ENCODE results near the gene ZNF385C.

ZNF385C gene

DNA sequence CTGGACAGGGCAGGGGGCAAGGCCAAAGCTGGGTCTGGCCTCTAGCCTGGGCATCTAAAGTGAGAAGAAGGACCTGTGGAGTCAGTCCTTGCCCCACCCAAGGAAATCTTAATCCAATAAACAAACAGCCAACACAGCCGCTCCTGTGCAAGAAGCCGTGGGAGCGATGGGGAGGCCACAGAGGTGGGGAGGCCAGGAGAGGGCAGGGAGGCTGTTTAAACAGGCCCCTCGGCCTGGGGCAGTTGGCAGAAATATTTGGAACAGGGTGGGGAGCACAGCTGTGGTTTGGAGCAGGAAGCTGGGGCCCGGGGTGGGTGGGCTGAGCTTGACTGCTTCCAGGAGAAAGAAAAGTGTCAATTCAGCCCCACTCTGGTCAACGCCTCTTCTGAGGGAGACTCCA lies 5.3 kb downstream of the ZNF385C start:
- no peak for DNase-seq
- intact Hi-C loops (cut with DNase I) = no loop called here

DNA sequence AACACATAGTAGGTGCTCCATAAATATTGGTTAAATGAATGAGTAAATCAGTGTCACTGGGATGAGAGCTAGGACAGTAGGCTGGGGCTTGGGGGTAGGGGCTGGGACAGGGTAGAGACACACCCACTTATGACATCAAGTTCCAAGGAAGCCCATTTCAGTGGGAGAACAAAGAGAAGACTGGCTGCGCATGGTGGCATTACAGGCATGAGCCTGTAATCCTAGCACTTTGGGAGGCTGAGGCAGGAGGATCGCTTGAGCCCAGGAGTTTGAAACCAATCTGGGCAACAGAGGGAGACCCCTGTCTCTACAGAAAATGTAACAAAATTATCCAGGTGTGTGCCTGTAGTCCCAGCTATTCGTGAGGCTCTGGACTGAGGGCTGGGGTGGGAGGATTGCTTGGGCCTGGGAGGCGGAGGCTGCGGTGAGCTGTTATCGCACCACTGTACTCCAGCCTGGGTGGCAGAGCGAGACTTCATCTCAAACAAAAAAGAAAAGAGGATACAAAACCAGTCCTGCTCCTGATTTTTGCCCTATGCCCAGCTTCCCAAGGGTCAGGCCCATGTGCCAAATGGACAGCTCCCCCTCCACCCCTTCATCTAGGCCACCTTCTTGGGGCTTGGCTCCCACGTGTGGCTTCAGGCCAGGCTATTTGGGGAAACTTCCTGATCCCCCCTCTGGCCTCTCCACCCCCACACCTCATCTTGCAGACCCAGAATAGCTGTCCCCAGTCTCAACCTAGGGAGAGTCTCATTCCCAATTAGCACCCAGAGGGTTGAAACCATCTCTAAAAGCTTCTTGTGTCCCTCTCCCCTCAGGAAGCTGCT lies 7.1 kb downstream of the ZNF385C start:
- no peak for DNase-seq
- intact Hi-C loops (cut with DNase I) = no loop called here

DNA sequence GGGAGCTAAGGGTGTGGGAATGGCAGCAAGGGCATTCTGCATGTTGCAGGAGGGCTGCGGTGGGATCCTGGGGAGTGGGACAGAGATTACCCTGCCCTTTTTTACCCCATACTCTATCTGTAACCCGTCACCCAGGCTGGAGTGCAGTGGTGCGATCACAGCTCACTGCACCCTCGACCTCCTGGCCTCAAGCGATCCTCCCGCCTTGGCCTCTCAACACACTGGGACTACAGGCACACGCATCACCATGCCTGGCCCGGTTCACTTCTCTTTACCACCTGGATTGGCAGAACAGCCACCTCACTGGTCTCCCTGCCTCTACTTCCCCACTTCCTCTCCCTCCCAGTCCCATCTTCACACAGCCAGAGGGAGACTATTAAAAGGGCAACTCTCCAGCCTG lies 9.5 kb downstream of the ZNF385C start:
- DNase-seq = no peak
- intact Hi-C loops (cut with DNase I) = no loop called here

DNA sequence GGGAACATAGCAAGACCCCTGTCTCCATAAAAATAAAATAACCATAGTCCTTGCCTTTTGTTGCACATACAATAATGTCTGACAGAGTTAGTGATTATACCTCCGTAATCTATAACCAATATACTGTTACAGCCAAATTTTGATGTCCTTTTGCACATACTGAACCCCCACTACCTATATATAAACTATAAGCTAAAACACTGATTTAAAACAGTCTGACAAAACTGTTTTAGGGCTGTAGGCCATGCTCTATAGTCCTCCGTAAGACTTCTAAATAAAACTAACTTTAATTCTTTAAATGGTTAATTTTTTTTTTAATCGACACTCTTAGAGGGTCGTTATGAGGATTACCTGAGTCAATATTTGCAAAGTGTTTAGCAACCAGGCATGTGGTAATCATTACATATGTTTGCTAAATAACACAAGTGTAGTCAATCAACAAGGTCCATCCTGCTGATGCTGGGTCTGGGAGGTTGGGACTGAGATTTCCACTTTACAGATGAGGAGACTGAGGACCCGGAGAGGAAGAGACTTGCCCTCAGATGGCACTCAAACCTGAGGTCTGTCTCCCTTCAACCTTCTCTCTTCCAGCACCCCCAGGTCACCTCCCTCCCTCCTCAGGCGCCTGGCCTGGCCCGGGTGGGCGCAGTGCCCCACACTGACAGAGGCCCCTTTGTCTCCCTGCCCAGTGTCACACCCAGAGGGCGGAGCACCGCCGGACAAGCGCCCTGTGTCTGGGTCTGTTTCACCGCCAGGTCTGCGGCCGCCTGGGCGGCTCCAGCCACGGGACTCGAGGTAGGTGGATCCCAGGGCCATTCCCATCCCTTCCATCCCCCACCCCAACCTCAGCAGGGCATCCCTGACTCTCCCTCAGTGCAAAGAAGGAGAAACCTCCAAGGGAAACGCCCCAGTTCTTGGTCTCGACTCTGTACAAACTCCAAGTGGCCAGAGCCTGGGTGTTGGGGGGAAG lies 10.3 kb downstream of the ZNF385C start:
- peak in 35 of 42 donors; percentile 18 to 77 (median 51) for DNase-seq
- intact Hi-C loops (cut with DNase I) = no loop called here

DNA sequence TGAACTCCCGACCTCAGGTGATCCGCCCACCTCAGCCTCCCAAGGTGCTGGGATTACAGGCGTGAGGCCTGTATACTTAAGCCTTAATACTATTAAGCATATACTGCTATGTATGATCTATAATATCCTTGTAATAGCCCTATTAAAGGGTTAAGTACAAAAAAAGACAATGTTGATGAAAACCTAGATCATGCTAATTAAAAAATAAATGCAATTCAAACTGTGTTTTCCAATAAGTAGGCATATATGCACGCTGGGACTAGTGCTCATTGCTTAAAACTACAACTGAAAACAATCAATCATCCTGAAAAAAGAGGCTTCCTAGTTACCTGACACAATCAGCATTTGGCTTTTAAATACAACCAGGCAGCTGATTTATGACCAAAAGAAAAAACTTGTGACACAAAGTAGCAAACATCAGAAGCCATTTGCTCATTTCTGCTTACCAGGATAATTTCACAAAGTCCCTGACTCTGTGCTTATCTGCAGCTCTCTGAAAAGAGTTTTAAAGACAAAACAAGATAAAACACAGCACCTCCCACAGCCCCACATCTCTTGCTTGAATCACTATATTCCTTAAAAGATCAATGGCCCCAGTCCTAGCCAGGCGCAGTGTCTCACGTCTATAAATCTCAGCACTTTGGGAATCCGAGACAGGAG lies 11.1 kb downstream of the ZNF385C start:
- no peak for DNase-seq
- intact Hi-C loops (cut with DNase I) = no loop called here

DNA sequence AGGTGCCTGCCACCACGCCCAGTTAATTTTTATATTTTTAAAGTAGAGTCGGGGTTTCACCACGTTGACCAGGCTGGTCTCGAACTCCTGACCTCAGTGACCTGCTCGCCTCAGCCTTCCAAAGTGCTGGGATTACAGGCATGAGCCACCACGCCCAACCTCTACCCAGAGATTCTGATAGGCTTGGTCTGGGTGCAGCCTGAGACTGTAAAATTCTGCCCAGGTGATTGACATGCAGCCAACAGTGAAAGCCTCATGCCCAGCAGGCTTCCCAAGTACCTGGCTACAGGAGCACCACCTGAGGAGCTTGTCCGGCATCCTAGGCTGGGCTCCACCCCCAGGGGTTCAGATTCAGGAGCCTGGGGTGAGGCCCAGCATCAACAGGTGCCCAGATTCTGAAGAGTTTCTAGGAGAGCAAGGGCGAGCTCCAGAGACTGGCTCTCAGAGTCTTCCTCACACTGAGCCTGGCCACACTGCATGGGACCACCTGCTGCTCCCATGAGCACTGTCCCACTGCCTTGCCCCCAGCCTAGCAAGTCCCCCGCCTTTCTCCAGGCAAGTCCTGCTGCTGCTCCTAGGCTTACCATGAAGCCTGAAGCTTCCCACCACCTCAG lies 16.6 kb downstream of the ZNF385C start:
- intact Hi-C loops (cut with DNase I) = no loop called here
- DNase-seq = no peak

DNA sequence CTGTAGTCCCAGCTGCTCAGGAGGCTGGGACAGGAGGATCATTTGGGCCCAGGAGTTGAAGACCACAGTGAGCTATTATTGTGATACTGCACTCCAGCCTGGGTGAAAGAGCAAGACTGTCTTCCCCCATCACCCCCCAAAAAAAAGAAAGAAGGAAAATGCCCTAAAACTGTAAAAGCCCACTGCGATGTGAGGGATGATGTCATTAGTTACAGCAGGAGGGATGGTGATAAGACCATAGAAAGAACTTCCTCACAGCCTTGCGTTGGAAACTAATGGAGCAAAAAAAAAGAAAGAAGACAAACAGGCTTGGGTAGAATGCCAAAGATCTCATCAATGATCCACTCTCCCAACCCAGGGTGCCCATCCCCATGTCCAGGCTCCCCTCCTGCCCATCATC lies 18.7 kb downstream of the ZNF385C start:
- DNase-seq = no peak
- intact Hi-C loops (cut with DNase I) = no loop called here

DNA sequence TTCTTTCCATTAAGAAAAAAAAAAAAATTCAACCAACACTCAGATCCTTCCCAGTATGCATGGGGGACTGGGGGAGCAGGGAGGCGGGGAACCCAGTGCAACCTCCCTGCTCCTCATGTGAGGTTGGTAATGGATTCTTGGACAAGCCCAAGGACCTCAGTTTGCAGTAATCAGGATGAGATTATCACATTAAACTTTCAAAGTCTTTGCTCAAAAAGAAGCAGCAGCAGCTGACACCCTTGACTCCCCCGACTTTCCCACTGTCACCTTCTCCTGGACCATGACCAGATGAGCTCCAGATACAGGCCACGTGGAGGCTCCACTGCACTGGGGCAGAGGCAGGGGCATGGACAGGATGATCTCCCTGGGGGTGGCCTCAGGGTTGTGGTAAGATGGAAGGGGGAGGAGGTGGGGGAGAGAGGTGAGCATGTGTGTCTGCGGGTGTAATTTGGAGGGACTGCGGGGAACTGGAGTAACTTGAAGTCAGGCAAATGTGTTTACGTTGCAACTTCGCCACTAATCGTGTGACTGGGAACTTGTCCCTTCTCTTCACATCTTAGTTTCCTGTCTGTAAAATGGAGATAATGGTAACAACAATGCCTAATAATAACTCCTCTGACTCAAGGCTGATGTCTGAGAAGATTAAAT lies 19.8 kb downstream of the ZNF385C start:
- no peak for DNase-seq

DNA sequence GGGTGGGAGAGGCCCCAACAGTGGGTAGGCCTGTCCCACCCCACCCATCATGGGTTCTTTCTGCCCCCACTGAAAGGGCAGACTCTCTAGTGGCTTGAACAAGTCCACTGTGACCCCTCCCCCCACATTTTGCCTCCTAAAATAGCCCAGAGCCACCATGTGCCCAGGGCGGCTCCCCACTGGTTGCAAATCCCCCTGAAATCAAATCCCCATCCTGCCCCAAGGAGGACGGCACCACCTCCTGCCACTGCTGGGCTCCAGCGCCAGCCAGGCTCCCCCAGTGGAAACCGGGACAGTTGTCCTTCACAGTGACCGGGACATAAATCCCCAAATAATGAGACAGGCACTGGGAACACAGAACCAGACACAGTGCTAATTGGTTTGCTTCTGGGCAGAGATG lies 20.5 kb downstream of the ZNF385C start:
- intact Hi-C loops (cut with DNase I) = no loop called here
- DNase-seq = no peak

More for the DNA sequence above, 19.8 kb downstream of the ZNF385C start:
- intact Hi-C loops (cut with DNase I) = no loop called here

DNA sequence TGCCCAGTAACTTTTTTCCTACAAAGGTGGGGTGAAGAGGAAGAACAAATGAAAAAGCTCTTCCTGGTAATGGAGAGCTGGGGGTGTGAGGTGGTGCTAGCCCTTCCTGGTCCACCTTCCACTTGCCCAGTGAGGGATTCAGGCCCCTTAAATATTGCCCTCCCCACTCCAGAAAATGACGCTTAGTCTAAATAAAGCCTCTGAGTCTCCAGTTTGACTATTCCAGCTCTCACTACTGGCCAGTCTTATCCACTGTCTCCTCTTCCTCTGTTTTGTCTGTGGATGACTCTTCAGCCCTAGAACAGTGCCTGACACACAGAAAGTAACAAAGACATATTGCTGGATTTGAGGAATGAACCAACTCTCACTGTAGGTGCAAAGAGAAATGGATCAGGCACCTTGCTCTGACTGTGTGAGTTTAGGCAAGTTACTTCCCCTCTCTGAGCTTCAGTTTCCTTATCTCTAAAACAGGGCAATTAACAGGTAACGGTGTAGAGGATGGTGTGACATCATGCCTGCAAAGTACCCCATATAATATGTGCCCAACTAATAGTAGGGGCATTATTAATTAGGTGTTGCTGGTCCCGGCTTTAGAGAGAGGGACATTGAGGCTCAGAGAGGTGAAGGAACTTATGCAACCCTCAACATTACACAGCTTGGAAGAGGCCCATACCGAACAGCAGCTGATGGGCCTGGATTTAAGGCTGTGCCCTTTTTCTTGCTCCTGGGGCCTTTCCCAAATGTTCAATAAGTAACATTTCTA lies 21.3 kb downstream of the ZNF385C start:
- intact Hi-C loops (cut with DNase I) = no loop called here
- DNase-seq = no peak

DNA sequence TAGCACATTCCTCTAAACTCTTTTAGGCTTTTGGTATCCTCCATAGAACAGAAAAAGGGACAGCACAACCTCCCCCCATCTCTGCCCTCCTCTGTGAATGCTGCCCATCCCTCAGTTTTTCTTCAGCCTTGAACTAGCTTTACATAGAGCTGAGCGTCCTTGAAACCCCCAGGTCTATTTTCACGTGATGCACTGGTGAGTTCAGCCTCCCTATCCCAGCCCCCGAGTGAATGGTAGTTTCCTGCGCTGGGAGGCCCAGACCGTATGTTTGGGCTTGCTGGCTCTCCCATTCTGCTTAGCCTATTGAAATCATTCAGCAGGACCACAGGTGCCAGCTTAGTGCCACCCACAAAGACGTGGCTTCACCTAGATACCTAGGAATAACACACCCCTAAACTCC lies 22.5 kb downstream of the ZNF385C start:
- DNase-seq = no peak
- intact Hi-C loops (cut with DNase I) = no loop called here

DNA sequence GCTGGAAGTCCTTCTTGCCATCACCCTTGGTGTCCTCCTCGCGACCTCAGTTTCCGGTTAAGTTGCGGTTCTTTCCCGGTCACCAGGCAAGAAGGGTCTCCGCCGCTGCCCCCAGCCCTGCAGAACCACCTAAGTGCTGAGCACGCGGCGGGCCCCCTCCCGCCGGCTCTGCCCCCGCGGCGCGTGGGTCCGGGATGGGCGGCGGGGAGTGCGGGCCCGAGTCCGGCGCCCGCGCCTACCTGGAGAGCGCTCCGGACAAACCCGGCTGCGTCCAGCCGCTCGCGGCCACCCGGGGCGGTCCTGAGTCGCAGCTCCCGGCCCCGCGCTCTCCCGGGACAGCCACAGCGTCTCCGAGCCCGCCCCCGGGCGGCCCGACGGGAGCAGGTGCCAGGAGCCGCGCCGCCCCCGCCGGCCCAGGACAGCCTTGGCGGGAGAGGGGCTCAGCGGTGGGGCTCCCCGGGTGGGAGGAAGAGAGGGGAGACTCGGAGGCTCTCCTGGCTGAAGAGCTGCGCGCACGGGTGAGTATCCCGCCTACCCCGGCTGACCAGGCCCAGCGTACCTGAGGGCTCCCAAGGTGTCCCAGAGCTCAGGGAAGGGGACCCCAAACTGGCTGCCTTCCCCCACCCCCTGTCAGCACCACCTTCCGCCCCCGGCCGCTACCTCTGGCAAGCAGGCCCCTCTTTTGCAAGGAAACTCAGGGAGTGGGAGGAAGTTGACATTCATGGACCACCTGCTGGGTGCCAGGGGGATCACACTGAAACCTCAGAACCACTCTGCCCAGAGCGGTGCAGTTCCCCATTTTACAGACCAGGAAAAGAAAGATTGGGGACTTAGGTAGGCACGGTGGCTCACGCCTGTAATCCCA lies 25.7 kb downstream of the ZNF385C start:
- DNase-seq = no peak
- intact Hi-C loops (cut with DNase I) = no loop called here

DNA sequence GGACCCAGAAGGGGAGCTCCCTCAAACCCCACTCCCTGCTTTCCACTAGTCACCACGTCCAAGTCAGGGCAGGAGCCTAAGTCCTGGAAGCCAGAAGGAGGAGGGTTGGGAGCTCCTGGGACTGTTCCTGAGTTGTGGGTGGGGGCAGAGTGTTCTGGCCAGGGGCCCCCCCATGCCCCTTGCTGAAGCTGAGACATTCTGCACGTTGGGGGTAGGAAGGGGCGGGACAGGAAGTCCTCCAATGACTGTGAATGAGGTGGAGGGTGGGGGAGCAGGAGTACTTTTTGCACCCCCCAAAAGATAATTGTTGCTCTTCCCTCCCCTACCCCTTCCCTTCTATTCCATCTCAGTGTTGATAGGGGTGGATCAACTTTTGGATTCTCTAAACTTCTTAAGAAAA lies 26.5 kb downstream of the ZNF385C start:
- DNase-seq = no peak
- intact Hi-C loops (cut with DNase I) = no loop called here

DNA sequence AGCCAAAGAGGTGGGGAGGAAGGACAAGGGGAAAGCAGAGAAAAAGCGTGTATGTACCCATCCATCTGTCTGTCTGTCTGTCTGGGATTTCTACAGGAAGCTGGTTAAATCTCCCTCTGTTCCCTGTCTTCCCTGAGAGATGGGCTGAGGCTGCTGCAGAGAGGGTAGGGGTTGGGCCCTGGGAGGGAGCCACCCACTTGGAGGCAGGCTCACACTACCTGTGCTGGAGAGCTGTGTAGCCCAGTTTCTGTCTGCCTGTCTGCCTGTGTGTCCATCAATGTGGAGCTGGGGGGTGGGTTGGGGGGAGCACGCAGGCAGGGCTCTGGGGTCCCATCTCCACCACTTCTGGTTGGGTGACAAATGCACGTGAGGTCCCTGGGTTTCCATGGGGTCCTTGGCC lies 29.3 kb downstream of the ZNF385C start:
- intact Hi-C loops (cut with DNase I) = no loop called here
- no peak for DNase-seq

DNA sequence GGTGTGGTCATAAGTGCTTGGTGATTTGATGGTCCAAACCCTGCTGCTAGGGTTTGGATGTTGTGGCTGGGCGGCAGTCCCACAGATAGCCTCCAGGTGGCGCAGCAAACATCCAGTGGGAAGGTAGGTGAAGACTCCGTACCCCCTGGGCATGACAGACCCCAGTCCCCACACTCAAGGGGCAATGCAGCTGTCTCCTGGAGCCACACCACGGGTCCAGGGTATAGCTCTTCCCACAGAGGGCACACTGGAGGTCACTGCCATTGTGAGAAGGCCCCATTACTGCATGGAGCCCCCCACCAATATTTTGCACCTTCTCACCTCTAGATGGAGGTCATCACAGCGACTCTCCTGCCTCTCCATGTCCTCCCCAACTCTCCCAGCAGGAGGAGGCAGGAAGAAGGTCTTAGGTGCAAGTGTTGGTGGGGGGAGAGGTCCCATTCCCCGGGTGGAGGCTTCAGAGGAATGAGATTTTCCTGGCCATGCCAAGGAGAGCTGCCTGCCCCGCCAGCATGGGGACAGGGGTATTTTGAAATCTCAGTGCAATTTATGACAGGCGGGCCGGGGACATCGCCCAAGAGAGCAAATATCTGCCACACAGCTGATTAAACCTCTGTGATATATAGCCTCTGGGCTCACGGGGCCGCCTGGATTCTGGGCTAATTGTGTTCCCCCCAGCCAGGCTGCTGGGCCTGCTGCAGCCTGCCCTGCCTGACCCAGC lies 30.7 kb downstream of the ZNF385C start:
- peak; percentile 15 to 89 (median 69) for DNase-seq
- intact Hi-C loops (cut with DNase I) = no loop called here

DNA sequence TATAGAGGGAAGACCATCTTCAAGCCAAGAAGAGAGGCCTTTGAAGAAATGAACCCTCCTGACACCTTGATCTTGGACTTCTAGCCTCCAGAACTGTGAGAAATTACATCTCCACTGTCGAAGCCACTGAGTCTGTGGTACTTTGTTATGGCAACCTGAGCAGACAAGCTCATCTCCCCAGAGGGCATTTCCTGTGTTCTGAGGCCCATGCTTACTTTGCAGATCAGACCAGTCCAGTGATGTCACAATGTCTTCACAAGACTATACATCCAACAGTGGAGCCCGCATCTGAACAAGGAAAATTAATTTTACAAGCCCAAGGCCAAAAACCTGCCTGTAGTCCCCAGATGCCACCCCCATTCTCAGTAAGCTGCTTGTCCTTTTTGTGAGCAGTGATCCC lies 33.1 kb downstream of the ZNF385C start:
- intact Hi-C loops (cut with DNase I) = no loop called here

DNA sequence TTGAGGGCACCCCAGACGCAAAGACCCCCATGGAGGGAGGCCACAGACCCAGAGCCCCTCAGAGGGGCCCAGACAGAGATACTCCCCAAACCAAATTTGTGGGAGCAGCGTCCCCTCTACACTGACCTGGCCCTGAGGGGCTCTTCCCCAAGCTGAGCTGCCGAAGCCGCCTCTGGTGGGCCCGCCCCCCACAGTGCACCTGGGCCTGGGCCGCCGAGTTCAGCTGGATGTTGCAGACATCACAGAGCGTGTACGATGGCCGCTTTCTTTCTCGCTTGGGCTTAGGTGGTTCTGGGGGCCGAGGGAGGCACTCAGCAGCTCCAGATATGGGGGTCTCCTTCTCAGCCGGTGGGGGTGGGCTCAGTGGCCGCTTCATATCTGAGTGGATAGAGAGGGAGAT lies 35.6 kb downstream of the ZNF385C start:
- no peak for DNase-seq
- intact Hi-C loops (cut with DNase I) = no loop called here

More for the DNA sequence above, 33.1 kb downstream of the ZNF385C start:
- no peak for DNase-seq

All from head of caudate nucleus (tissue), 42 donors.